Inflammatory macrophage (primary cell): ENCODE data around the gene ZNF212.
A peak's percentile ranks its signal among the peaks of the same experiment; 100 is the strongest.
"Not testable (repeated sequence)": the region's sequence is repeated elsewhere in the genome, so short reads cannot be mapped to it uniquely, and the experiment has no call there.

Experiments used
- DNase-seq, 2 donors: peaks; one replicate each; pipeline ENCODE4 v3.0.0-alpha.2; 2020 to 2022

ZNF212 gene

DNA sequence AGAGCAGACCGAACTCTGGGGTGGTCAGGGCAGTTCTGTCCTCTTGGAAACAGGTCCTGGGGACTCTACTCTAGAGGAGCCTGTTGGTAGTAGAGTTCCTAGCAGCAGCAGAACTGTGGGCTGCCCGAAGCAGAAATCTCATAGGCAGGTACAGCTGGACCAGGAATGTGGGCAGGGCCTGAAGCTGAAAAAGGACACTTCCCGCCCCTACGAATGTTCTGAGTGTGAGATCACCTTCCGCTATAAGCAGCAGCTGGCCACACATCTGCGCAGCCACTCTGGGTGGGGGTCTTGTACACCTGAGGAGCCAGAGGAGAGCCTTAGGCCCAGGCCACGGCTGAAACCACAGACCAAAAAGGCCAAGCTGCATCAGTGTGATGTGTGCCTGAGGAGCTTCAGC is 14.2 kb downstream of the ZNF212 start:
- no peak for DNase-seq

DNA sequence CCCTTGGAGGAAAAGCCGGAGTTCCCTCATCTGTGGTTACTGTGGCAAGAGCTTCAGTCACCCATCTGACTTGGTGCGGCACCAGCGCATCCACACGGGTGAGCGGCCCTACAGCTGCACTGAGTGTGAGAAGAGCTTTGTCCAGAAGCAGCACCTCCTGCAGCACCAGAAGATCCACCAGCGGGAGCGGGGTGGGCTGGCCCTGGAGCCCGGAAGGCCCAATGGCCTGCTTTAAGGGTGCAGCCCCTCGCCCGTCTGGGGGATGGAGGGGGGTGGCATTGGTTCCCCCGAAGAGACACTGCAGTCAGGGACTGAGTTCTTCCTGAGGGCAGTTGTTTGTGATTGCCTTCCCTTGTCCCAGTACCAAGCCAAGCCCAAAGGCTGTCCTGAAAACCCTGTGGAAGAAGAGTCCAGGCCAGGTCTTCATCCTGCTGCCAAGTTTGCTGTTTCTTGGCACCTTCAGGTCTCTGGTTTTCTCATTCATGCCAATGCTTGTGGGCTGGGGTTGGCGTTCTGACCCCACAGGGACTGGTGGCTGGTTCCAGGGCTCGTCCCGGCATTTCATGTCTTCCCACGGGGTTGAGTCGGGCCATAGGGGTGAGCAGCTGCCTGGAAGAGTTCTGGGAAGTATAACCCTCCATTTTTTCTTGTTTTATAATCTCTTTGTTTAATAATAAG is 14.9 kb downstream of the ZNF212 start:
- DNase-seq = no peak

DNA sequence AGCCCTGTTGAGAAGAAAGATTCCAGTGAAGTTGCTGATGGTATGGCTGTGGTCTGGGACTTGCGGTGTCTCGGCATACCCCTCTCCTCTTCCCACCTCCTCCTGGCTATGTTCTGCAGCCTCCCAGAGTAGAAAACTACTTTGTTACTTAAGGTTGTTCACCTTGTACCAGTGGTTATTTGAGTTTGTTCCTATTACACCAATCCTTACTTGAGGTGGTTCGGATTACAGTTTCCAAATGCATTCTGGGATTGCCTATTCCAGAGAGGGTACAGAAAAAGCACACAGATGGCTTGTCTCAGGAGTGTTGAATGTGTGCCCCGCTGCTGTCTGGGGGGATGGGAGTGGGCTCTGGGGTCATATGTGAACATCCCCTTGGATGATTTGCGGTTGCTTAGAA is 15.7 kb downstream of the ZNF212 start:
- no peak for DNase-seq

DNA sequence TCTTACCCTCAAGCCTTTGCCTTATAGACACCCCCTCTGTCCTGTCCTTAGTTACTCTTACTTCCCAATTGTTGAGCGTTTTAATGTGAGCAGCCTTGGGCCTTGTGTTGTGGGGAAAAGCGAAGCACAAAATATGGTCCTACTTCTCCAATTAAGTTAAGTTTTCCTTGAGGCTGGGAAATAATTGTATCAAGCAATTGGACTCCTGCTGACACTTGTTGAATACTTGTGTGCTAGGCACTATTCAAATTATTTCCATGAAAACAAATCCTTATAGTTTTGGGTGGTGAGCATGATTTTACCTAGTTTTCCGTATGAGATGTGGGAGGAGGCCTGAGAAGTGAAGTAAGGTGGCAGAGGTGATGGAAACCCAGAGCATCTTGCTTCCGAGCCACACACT is 17.1 kb downstream of the ZNF212 start:
- DNase-seq = no peak

DNA sequence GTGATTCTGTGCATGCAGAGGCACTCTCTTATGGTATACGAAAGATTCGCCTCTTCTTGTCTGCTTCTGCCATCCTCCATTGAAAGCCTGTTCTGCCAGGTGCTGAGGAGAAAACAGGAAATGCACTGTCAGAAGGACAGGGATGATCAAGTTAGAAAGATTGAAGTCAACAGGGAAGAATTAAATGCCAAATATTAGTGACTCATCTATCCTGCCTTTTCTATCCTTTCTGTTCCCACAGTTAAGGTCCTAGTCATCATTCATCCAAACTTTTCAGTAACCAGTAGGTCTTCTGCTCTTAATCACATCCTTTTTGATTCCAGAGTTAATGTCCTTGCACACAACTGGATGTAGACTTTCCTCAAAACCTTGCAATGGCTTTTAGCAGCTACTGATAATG is 17.7 kb downstream of the ZNF212 start:
- no peak for DNase-seq

DNA sequence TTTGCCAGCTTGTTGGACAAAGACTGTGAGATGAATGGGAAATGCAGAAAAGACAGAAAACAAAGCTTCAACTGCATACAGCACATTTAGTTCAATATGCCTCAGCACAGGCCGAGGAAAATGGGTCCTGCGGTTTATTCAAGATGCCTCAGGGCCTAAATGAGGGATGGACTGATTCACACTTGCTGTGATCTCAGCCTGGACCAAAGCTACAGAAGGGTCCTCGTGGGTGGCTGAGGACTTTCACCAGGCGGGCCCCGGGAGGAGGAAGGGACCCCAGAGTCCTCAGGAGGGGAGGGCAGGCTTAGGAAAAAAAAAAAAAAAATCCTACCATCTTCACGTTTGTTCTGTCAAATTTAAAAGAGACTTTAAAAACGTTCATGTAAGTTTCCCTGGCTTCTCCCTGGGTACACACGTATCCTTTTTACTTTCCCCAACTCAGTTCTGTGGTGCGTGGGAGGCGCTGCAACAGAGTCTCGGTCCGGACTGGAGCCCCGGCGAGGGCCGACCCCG is 21.9 kb downstream of the ZNF212 start:
- DNase-seq = no peak

DNA sequence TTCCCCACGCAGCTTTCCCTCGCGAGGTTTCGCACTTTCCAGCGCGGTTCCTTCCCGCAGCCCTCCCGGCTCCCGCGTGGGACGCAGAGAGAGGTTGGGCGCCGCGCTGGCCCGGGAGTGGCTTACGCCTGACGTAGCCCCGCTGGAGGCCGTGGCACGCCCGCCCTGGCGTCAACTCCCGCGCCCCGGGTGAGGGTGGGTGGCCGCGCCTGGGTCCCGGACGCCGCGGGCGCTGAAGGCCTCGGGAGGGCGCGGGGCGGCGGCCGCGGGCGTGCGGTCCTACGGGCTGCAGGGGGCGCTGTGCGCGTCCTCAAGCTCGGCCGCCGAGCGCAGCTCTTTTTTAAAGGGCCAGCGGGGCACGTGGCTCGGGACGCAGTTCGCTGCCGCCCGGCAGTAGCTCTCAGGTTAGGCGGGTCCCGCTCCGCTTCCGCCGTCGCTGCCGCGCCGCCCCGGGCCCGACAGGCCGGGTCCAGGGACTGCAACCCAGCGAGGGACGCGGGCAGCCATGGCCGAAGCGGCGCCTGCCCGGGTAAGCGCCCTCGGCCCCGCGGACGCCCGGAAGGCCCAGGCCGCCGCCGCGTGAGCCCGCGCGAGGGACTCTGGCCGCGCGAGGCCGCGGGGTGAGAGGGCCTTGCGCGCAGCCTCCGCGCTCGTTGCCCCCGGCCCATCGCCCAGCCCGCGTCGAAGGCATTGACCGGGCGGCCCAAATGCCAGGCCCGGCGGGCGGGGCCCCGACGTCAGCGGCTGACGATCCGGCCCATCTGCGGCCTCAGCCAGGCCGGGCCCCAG is 22.6 kb downstream of the ZNF212 start, which contains the start of gene ZNF783:
ZNF783 (plus strand) TSS at position 368 of the 789 bp plus-strand sequence; CDS start at position 506, 138 bp downstream.
- DNase-seq = peak; percentile 92 to 95

DNA sequence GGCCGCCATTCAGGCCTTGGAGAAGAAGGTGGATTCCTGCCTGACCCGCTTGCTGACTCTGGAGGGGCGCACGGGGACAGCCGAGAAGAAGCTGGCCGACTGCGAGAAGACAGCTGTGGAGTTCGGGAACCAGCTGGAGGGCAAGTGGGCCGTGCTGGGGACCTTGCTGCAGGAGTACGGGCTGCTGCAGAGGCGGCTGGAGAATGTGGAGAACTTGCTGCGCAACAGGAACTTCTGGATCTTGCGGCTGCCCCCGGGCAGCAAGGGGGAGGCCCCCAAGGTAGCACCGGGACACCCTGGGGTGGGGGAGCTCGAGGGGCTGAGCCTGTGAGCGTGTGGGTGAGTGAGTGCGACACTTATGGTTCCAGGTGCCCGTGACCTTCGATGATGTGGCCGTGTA is 27.0 kb downstream of the ZNF212 start:
- no peak for DNase-seq

DNA sequence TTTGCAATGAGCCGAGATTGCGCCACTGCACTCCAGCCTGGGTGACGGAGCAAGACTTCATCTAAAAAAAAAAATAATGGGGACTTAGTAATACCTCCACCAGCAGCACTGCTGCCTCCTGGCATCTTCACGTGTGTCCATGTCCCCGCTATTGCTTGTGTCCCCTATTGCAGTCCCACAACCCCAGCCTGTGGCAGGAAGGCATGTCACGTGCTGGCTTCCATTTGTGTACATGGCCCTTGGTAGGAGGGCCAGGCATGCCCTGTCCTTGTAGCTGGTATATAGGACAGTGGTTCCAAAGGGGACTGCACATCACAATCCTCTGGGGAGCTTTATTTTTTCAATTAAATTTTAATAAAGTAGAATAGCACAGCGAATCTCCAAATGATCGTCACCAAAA is 28.3 kb downstream of the ZNF212 start:
- no peak for DNase-seq

DNA sequence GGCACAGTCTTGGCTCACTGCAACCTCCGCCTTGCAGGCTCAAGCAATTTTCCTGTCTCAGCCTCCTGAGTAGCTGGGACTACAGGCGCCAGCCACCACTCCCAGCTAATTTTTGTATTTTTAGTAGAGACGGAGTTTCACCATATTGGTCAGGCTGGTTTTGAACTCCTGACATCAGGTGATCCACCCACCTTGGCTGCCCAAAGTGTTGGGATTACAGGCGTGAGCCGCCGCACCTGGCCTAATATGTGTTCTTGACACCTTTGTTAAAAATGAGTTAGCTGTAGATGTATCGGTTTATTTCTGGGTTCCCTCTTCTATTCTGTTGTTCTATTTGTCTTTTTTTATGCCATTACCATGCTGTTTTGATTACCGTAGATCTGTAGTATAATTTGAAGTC is 35.0 kb downstream of the ZNF212 start:
- DNase-seq = not testable (repeated sequence)

DNA sequence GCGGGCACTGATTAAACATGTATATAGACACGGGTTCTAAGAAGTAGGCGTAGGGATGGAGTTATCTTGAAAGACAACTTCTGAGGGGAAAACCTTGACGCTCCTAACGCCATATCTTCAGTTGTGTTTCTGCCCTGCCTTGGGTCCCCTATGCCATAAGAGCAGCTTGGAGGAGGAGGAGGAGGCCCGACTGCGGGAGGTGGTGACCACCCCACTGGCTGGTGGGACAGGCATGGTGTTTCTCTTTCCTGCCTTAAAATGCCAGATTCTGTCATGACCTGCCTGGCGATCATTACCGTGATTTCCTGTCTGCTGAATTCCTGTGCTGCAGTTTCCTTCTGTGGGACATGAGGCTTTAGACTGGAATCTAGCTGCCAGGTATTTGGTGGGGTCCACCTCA is 38.4 kb downstream of the ZNF212 start:
- DNase-seq = no peak

DNA sequence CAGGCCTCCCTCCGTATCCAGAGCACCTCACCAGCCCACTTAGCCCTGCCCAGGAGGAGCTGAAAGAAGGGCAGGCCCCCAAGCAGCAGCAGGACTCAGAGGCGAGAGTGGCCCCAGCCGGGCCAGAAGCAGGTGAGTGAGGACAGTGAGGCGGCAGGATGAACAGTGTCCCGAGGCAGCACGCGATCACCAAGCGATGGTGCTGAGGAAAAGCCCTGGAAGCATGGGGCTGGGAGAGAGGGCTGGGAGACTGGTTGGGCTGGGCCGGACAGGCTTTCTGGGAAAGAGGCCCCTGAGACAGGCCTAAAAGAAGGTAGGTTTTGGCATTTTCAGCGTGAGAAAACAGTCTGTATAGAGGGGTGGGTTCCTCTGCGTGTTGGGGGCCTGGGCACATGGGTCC is 38.9 kb downstream of the ZNF212 start:
- no peak for DNase-seq

DNA sequence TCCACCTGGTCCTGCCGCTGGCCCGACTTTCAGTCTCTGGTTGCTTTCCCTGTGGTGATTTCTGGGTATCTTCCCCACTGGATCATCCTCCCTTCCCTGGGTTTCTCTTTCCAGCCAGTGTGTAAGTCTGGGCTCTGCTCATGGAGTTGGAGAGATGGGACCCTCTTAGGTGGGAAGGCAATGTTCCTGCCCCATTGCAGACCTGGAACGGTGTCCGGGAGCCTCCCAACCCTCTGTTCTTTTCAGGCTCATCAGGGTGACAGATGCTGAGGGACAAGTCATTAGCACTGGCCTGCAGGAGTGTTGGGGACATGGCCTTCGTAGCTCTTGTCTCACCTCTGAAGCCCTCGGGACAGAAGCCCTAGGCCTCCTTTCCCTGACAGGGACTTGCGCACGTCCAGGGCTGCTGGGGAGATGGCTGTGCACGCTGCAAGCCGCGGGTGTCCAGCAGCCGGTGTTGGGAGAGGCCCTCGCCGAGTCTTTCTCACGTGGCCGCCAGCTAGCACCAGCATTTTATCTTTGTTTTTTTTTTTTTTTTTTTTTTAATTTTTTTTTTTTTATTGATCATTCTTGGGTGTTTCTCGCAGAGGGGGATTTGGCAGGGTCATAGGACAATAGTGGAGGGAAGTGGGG is 39.8 kb downstream of the ZNF212 start:
- DNase-seq = no peak

DNA sequence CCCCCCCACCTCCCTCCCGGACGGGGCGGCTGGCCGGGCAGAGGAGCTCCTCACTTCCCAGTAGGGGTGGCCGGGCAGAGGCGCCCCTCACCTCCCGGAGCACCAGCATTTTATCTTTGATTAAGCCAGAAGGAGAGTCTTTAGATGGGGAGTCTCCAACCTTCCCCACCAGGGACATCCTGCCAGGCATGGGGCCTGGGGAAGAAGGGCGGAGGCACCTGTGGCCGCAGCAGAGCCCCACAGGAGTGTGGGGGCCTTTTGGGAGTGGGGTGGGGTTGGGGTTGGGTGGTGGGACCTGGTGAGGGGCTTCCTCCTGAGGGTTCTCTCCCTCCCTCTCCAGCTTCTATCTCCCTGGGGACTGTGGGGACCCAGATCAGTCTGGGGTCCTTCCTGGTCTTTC is 40.7 kb downstream of the ZNF212 start:
- no peak for DNase-seq

DNA sequence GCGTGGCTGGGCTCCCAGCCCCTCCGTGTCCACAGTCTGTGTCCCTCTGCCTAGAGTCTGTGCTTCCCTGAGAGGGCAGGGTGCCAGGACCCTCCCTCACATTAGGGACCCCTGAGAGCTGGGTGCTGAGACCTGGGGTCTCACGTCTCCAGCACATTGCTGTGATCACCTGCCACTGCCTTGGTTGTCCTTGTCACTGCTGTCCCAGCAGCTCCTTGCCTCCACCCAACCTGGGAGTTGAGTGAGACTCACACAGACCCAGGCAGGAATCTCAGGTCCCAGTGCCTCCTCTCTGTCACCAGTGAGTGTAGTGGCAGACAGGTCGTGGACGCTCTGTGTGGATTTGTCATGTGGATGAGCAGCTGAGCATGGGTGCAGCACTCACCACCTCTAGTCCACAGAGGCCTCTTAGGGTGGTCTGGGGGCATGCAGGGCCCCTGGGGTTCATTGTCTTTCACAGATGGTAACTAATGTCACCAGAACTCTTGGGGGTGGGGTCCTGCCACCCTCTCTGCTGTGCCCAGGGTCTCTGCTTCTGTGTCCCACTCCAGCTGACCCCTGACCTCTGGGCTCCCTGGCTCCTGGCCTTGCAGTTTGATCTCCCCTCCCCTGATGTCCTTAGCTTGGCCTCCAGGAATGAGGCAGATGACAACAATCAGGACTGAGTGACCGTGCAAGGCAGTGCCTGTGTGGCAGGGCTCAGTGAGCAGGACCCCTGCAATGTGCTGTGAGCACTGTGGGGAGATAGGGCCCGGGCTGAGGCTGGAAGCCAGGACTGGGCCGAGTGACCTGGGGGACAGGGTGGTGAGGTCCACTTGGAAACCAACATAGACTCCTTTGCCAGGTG is 41.4 kb downstream of the ZNF212 start:
- DNase-seq = no peak

DNA sequence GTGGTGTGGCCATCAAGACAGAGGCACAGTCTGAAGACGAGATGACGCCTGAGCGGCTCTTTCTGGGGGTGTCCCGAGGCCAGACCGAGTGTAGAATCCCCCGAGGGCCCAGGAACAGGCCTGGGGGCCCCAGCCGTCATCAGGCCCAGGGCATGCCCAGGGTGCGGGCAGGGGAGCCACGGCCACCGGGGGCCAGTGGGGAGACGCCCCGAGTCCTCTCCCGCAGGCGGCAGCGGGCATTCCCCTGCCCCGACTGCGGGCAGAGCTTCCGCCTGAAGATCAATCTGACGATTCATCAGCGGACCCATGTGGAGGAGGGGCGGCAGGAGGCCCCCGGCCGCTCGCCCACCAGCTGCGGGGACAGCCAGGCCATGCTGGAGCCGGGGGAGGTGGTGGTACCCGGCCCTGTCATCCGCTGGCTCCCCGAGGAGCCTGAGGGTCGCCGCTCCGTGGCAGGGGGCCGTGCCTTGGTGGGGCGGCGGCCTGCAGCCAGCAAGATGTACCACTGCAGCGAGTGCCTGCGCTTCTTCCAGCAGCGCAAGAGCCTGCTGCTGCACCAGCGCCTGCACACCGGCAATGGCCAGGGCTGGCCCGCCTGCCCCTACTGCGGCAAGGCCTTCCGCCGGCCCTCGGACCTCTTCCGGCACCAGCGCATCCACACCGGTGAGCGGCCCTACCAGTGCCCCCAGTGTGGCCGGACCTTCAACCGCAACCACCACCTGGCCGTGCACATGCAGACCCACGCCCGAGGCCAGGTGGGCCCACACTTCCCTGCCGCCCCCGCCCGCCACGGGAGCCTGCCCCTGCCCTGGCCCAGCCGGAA is 42.3 kb downstream of the ZNF212 start:
- no peak for DNase-seq

DNA sequence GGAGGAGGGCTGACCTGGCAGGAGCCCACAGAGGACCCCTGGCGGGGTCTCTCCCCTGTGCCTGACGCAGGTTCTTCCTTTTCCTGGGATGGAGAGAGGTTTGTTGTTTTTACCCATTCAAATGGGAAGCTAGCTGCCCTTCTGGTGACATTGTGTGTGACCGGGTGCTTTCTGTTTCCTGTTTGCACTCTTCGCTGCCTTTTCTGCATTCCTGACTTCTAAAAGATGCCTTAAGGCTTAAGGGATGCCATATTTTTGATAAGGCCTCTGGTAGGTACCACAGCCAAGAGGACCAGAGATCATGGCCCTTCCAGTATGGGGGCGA is 42.8 kb downstream of the ZNF212 start:
- no peak for DNase-seq

DNA sequence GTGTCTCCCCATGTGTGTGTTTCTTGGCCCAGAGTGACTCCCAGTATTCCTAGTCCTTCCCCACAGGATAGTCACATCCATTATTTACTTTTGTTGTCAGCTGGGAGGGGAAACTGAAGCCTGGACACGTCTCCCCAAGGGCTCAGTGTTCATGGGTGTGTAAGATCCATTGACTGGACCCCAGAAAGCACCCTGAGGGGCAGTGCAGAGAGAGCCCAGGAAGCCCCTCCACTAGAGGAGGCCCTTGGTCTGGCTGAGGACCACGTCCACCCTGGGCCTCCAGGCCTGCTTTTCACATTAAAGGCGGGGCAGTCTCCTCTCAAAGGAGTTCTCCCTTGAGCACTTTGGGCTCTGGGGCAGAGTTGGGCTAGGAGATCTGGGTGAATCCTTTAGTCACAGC is 43.9 kb downstream of the ZNF212 start:
- DNase-seq = no peak

DNA sequence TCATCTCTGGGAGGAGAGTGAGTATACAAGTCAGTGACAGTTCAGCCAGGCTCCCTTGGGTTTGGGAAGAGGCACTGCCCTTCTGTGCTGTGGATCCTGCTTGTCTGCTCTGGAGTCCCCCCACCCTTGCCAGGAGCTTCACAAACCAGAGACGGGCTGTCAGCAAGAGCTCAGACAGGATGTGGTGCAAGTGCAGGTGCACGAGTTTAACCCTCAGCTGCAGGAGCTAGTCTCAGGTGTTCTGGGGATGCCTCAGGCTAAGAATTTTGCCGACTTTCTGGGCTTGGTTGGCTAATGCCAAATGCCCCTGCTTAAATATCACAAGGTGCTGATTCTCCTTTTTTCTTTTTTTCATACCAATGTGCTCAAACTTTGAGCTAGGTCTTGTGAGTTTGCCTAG is 44.9 kb downstream of the ZNF212 start:
- DNase-seq = no peak

DNA sequence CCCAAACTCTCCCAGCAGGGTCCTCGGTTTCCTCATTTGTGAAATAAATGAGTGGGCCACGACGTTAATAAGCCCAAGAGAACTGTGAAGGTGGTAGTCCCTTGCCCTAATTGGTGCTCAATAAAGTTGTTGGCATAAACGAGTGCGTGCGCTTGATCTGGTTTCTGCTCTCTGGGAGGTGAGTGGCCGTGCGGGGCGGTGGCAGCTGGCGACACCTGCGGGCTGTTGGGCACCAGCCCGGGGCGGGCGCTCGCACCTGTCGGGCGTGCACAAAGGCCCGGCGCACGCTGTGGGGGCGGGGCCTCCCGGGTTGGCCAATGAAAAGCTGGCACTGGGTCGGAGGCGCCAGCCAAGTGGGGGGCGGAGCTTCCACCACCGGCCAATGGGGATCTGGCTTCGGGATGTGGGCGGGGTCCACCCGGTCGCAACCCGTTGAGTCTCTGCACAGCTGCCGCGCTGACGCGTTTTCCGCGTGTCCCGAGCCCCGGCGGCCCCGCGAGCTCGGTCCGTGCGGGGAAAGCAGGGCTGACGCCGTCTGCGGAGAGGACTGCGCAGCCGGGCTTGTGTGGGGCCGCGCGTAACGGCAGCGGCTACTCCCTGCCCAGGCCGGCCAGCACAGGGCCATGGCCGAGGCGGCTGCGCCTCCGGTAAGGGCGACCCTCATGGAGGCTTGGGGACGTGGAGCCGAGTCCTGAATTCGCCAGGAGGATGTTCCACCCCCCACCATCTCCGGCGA is 45.6 kb downstream of the ZNF212 start:
- DNase-seq = peak; percentile 87 to 88

DNA sequence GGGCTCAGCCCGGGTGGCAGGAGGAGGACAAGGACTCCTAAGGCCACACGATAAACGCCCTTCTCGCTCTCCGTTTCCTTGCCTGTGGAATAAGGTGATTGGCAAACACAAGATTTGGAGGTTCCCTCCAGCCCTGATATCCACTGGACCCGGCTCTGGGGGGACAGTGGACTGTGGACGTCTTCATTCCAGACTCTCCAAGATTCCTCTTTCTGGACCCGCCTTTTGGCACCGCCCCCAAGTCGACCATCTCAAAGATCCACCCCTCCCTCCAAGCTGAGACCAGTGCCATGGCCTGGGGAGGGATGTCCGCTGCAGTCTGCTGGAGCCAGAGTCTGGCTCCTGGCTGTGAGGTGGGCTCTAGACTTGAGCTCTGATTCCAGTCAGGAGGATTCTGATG is 46.2 kb downstream of the ZNF212 start:
- DNase-seq = peak in 1 of 2 donors; percentile 3
